GM12878 (cell line): Measurements from ENCODE around the gene LRRN4CL. TPM values are rescaled to one million over a fixed set of nuclear protein-coding genes. Genes with fewer than 3 reads are reported as not detected.

Experiments used
- CHD1 ChIP-seq: IDR thresholded peaks from 2 replicates; pipeline ENCODE4 v1.6.1; 2012; ENCODE audit warnings: low read depth, low read length, improper control_type of control experiment
- EGR1 ChIP-seq, 2 experiments: IDR thresholded peaks; 1 replicate in 1 of 2; 2 replicates in 1 of 2; pipeline ENCODE4 v1.6.1; 2011 to 2012; ENCODE audit warnings: low read depth in 2 of 2, low read length in 2 of 2, borderline replicate concordance in 1 of 2, mild to moderate bottlenecking in 1 of 2, moderate library complexity in 1 of 2
- GATAD2B ChIP-seq: fragments of 450-650 bp; conservative IDR thresholded peaks from 2 replicates; pipeline ENCODE4 v1.6.1; 2017; ENCODE audit warnings: low read depth, mild to moderate bottlenecking, moderate library complexity
- HDAC2 ChIP-seq: fragments of 200-600 bp; sonication (generic); IDR thresholded peaks from 2 replicates; pipeline ENCODE4 v1.6.1; 2017
- MAX ChIP-seq: IDR thresholded peaks from 2 replicates; pipeline ENCODE4 v1.6.1; 2012; ENCODE audit warnings: low read depth, low read length, improper control_type of control experiment
- MTA2 ChIP-seq: fragments of 450-650 bp; IDR thresholded peaks from 2 replicates; pipeline ENCODE4 v1.6.1; 2016; ENCODE audit warnings: low read depth, mild to moderate bottlenecking, moderate library complexity
- NFYA ChIP-seq: IDR thresholded peaks from 2 replicates; pipeline ENCODE4 v1.6.1; 2011; ENCODE audit warnings: low read depth, mild to moderate bottlenecking, low read length, improper control_type of control experiment, borderline replicate concordance
- NR2C1 ChIP-seq: fragments of 450-650 bp; IDR thresholded peaks from 2 replicates; pipeline ENCODE4 v1.6.1; 2017; ENCODE audit warnings: antibody characterized with exemption, mild to moderate bottlenecking, moderate library complexity
- PKNOX1 ChIP-seq: fragments of 450-650 bp; IDR thresholded peaks from 2 replicates; pipeline ENCODE4 v1.6.1; 2016; ENCODE audit warnings: mild to moderate bottlenecking
- PML ChIP-seq: IDR thresholded peaks from 2 replicates; pipeline ENCODE4 v1.6.1; 2012; ENCODE audit warnings: low read length, inconsistent platforms
- POLR2A ChIP-seq: IDR thresholded peaks from 2 replicates; pipeline ENCODE4 v1.6.1; 2011; ENCODE audit warnings: low read depth, mild to moderate bottlenecking, low read length
- RELB ChIP-seq: fragments of 450-650 bp; IDR thresholded peaks from 2 replicates; pipeline ENCODE4 v1.6.1; 2017; ENCODE audit warnings: low read depth, mild to moderate bottlenecking, moderate library complexity
- STAT1 ChIP-seq: fragments of 450-650 bp; conservative IDR thresholded peaks from 2 replicates; pipeline ENCODE4 v1.6.1; 2014; ENCODE audit warnings: antibody characterized with exemption, mild to moderate bottlenecking
- SUZ12 ChIP-seq: fragments of 200-600 bp; sonication (generic); IDR thresholded peaks from one replicate; pipeline ENCODE4 v1.6.1; 2018; ENCODE audit warnings: antibody characterized with exemption, mild to moderate bottlenecking; ENCODE audit not compliant: unreplicated experiment
- USF1 ChIP-seq: IDR thresholded peaks from 2 replicates; pipeline ENCODE4 v1.6.1; 2011; ENCODE audit warnings: borderline replicate concordance, low read depth, mild to moderate bottlenecking, moderate library complexity, mixed read lengths, low read length; ENCODE audit not compliant: insufficient read depth; ENCODE audit errors: extremely low read length
- ZNF622 ChIP-seq: fragments of 450-650 bp; IDR thresholded peaks from 2 replicates; pipeline ENCODE4 v1.6.1; 2017; ENCODE audit warnings: mild to moderate bottlenecking, inconsistent platforms
- polyA plus RNA-seq, 11 experiments: library from polyadenylated mRNA; depleted of rRNA in 4 of 11; unstranded in 6 of 11; stranded (reverse) in 5 of 11; fragments of >200 nt; fragmentation: Nextera tagmentation in 4 of 11; fragmentation: Illumina TruSeq in 1 of 11; extraction: Ambion mirVana in 4 of 11; extraction: Trizol in 1 of 11; gene quantifications; 1 replicate in 1 of 11; 2 replicates in 10 of 11; pipeline versions ENCODE4 v1.2.1 to v1.2.3, GENCODE V29; 2011 to 2016; ENCODE audit warnings: inconsistent platforms in 2 of 11, missing spikeins in 2 of 11, low read depth in 1 of 11
- total RNA-seq, 4 experiments: library from RNA; depleted of rRNA in 3 of 4; stranded (reverse); fragments of >200 nt in 3 of 4; fragmentation: Illumina TruSeq in 1 of 4; extraction: Trizol in 1 of 4; gene quantifications; 2 replicates each; pipeline versions ENCODE4 v1.2.1 to v1.2.3, GENCODE V29; 2013 to 2021
- TF ChIP-seq, protein P1 (sequence below): IDR thresholded peaks from 2 replicates; pipeline ENCODE4 v1.6.1; 2011; ENCODE audit warnings: mild to moderate bottlenecking, low read depth, low read length, moderate library complexity; ENCODE audit not compliant: insufficient replicate concordance
- TF ChIP-seq, protein P2 (sequence below): IDR thresholded peaks from 2 replicates; pipeline ENCODE4 v1.6.1; 2012; ENCODE audit warnings: low read depth, low read length, improper control_type of control experiment
- TF ChIP-seq, protein P3 (sequence below): fragments of 450-650 bp; formaldehyde crosslinking; IDR thresholded peaks from 2 replicates; pipeline ENCODE4 v1.4.0; 2022; ENCODE audit warnings: mild to moderate bottlenecking, moderate library complexity

The LRRN4CL gene
- total and polyA plus RNA-seq, 10 of the 15 experiments (the other 5 are each of a cell fraction or from before 2014, with no cell fraction given), result 0.01 to 0.06 TPM; not detected in 8

GRCh38 chr11:62678770-62679696 is 10.3 kb downstream of the LRRN4CL start, which contains the start of gene UBXN1 (continued):
- TF ChIP-seq, protein P1, sequence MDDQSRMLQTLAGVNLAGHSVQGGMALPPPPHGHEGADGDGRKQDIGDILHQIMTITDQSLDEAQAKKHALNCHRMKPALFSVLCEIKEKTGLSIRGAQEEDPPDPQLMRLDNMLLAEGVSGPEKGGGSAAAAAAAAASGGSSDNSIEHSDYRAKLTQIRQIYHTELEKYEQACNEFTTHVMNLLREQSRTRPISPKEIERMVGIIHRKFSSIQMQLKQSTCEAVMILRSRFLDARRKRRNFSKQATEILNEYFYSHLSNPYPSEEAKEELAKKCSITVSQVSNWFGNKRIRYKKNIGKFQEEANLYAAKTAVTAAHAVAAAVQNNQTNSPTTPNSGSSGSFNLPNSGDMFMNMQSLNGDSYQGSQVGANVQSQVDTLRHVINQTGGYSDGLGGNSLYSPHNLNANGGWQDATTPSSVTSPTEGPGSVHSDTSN, result no peak
- TF ChIP-seq PML (peak; percentile 75; the same call in 1 of the 2 replicates), HDAC2 (no peak), GATAD2B (peak; percentile 64; the same call in 1 of the 2 replicates), USF1 (peak; percentile 98), PKNOX1 (no peak), POLR2A (peak; percentile 94), NFYA (no peak), MAX (peak; percentile 90), RELB (peak; percentile 96), SUZ12 (no peak), STAT1 (peak; percentile 76; the same call in 1 of the 2 replicates), EGR1 (IDR thresholded peaks at IDR 0.05; ENCODE audit: borderline replicate concordance in 1 of 2, low read depth in 2 of 2, low read length in 2 of 2) (peak; percentile 17 to 90), CHD1 (no peak), ZNF622 (no peak), MTA2 (peak; percentile 32; the same call in 1 of the 2 replicates), NR2C1 (peak; percentile 64)
- TF ChIP-seq, protein P2, sequence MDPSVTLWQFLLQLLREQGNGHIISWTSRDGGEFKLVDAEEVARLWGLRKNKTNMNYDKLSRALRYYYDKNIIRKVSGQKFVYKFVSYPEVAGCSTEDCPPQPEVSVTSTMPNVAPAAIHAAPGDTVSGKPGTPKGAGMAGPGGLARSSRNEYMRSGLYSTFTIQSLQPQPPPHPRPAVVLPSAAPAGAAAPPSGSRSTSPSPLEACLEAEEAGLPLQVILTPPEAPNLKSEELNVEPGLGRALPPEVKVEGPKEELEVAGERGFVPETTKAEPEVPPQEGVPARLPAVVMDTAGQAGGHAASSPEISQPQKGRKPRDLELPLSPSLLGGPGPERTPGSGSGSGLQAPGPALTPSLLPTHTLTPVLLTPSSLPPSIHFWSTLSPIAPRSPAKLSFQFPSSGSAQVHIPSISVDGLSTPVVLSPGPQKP, result peak; percentile 69
- TF ChIP-seq, protein P3, sequence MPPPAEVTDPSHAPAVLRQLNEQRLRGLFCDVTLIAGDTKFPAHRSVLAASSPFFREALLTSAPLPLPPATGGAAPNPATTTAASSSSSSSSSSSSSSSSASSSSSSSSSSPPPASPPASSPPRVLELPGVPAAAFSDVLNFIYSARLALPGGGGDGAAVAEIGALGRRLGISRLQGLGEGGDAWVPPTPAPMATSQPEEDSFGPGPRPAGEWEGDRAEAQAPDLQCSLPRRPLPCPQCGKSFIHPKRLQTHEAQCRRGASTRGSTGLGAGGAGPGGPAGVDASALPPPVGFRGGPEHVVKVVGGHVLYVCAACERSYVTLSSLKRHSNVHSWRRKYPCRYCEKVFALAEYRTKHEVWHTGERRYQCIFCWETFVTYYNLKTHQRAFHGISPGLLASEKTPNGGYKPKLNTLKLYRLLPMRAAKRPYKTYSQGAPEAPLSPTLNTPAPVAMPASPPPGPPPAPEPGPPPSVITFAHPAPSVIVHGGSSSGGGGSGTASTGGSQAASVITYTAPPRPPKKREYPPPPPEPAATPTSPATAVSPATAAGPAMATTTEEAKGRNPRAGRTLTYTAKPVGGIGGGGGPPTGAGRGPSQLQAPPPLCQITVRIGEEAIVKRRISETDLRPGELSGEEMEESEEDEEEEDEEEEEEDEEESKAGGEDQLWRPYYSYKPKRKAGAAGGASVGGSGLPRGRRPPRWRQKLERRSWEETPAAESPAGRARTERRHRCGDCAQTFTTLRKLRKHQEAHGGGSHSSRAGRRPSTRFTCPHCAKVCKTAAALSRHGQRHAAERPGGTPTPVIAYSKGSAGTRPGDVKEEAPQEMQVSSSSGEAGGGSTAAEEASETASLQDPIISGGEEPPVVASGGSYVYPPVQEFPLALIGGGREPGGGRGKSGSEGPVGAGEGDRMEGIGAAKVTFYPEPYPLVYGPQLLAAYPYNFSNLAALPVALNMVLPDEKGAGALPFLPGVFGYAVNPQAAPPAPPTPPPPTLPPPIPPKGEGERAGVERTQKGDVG (CRISPR knock-in tag), result no peak
